ENCODE data around the gene PCDH9.
"Not testable (repeated sequence)": the region's sequence is repeated elsewhere in the genome, so short reads cannot be mapped to it uniquely, and the experiment has no call there.

PCDH9 gene

GRCh38 chr13:66312312-66313087, 917.6 kb downstream of the PCDH9 start:
- no peak for DNase-seq

DNA sequence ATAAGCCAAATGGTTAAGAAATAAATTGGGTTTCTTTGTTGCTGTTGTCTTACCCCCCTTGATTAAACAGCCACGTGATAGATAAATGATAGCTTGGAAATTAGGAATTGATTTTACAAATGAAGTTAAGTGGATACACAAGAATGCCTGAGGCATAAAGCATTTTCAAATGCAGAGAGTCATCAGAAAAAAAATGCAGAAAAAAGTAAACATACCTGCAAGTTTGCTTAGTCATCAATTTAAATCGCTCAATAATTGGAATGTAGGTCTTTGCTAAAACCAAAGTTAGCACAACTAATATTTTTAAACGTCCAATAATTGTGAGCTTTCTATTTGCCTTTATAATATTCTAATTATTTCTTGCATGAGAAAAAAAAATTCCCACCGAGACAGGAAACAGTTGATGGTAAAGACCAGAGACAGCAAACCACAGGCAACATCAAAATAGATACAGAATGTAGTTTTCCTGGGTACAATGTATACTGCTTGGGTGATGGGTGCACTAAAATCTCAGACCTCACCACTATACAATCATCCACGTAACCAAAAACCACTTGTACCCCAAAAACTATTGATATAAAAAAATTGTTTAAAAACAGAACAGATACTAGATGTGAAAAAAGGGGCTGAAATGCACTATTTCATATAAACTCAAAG, 924.0 kb downstream of the PCDH9 start:
- DNase-seq = no peak

DNA sequence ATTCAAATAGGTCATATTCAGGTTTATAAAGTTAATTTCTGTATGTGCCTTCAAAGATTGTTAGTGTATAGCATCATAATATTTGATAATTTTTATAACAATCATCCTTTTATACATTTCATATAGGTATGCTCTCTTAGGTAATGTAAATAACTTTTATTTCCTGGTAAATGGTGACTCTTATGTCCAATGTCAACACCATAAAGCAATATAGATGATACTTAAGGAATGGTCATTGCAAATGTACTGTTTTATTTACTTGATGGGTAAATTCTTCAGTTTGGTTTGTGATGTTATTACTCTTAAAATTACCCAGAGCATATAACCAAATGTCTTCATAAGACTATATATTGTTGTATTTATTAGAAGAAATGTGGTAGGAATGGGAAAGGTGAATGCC, 928.7 kb downstream of the PCDH9 start:
- DNase-seq = no peak

DNA sequence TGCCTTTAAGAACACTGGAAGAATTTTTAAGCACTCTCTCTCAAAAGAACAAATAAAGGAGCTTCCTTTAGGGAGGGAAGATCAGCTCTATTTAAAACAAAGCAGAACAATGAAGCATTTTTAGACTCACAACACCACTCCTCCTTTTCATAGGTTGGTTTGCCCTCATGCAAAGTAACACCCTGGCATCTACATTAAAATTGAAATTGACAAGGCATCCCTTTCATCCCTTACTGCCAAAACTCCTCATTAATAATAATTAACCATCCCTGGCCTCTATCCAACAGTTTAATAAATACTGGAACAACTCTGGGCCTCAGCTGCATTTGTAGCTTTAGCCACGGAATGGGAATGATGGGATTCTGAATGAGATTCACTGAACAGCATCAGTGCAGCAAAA, 929.1 kb downstream of the PCDH9 start:
- DNase-seq = no peak

GRCh38 chr13:66296875-66297274, 933.3 kb downstream of the PCDH9 start:
- no peak for DNase-seq

GRCh38 chr13:66296328-66296727, 933.8 kb downstream of the PCDH9 start:
- no peak for DNase-seq

DNA sequence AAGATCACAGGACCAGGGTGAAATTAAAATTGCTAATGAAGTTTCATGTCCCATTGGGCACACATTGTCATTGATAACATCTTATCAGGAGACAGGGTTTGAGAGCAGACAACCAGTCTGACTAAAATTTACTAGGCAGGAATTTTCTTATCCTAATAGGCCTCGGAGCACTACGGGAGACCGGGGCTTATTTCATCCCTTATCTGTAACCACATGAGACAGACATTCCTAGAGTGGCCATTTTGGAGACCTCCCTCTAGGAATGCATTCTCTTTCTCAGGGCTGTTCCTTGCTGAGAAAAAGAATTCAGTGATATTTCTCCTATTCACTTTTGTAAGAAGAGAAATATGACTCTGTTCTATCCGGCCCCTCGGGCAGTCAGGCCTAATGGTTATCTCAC, 943.3 kb downstream of the PCDH9 start:
- not testable (repeated sequence) for DNase-seq

DNA sequence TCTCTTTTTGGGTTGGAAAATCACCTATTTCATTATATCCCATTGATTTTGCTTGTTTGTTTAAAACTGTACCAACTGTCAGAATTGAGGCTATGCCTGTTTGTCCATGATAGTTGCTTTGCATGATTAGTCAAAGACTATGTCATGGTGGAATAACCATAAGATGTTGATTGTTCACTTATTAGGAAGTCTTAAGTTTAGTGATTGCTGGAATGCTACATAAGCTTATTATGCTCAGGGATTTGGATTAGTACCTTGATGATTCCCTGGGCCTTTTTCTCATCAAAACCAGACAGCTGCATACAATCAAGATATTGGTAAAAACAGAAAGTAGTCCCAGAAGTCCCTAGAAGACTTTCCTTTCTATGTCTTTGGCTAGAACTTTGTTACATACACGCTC, 954.7 kb downstream of the PCDH9 start:
- no peak for DNase-seq

DNA sequence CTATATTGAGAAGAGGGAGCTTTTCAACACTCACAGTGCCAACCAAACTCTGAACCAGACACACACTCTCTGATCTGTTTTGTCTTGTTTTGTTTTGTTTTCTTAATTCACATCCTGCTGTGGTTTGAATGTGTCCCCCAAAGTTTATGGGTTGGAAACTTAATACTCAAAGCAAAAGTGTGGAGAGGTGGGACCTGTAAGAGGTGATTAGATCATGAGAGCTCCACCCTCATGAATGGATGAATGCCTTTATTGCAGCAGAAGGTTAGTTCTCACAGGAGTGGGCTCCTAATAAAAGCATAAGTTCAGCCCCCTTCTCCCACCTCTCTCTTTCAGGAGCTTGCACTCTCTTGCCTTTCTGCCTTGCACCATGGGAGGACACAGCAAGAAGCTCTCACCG, 957.1 kb downstream of the PCDH9 start:
- no peak for DNase-seq

- no peak for DNase-seq
These were observed 963.4 kb downstream of the PCDH9 start for GRCh38 chr13:66266761-66267160.

DNA sequence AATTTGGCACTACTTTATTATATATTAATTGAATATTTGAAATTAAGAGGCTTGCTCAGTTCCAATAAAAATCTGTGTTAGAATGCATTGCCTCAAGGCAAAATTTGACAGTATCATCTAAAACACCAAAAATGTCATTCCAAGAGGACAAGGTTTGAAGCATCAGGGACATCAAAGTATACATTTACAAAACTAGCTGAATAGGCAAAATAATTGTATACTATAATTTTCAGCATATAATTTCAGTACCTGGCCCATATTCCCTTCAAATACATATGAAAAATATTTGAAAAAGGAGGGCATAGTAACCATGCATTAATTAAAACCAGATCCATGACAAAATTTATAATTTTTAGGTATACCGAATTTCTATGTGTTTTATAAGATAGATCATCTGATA, 963.8 kb downstream of the PCDH9 start:
- no peak for DNase-seq

DNA sequence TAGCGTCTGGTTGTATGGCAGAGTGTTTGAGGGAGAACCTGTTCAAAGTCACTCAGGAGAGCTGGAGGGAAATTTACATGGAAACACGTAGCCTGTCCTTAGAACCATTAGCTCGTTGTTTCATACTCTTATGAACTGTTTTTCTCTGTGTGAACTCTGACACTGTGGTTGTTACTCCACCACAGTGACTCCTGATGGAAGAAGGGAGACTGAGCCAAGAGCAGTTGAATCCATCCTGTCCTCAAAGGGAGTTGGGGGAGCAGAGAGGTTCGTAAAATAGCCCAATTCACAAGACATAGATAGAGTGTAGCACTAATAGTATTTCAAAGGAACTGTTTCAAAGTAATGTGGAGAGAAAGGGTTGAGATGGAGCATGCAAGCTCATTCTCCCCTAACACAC, 964.8 kb downstream of the PCDH9 start:
- no peak for DNase-seq

DNA sequence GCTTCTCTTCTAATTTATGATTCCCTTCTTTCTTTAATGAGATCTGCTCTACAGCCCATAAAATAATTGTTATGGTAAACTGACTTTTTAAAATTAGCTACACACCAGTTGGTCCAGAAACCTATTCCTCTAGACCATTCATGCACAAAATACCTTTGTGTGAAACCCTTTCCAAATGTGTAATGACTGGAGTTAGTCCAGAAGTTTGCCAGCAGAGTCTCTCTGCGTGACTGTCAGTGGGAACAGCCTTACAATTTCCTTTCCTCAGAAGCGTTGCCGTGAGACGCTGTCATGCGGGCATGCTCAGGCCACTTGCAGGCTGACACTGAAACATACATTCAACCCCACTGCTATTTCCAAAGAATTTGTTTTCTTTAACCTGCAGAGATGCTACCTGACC, 965.2 kb downstream of the PCDH9 start:
- DNase-seq = no peak

GRCh38 chr13:66262330-66262729, 967.8 kb downstream of the PCDH9 start:
- no peak for DNase-seq

GRCh38 chr13:66259426-66259825, 970.7 kb downstream of the PCDH9 start:
- DNase-seq = not testable (repeated sequence)

All from stimulated activated naive CD4-positive, alpha-beta T cell (primary cell).